ENCODE results near the gene PAK1. TPM values are rescaled to one million over a fixed set of nuclear protein-coding genes. Genes with fewer than 3 reads are reported as not detected.
A peak's percentile ranks its signal among the peaks of the same experiment; 100 is the strongest.

The PAK1 gene
- polyA plus RNA-seq, 1 donor (not counting 4 experiments of a cell fraction or from before 2014, with no cell fraction given), result 78.2 TPM

GRCh38 chr11:77402218-77402556, 71.7 kb downstream of the PAK1 start:
- FAIRE-seq (no peak), DNase-seq (ENCODE audit: low read depth, low spot score) (no peak)
- H3K4me2 ChIP-seq (ENCODE audit: control insufficient read depth, extremely low read depth, insufficient read depth, low read depth, low read length), result peak overlapping the region; percentile 34
- H3K36me3 ChIP-seq (ENCODE audit: control insufficient read depth in 2 of 2, extremely low read depth in 1 of 2, insufficient read depth in 2 of 2, low read length in 2 of 2), result peaks cover 0 to 2% of the 10 kb centered on the region in 2 experiments
- H3K9me1 ChIP-seq (ENCODE audit: control insufficient read depth, extremely low read depth, insufficient read depth, low read length), result no peaks in the 10 kb centered on the region
- H3K9me3 ChIP-seq (ENCODE audit: control insufficient read depth, low read depth, low read length), result no peaks in the 10 kb centered on the region
- dilution Hi-C loops (cut with MboI; ENCODE audit: extremely low pct_ligation_motif_present, low sequenced_read_pairs), result no loop called here
- peaks cover 64% of the 10 kb centered on the region for H3K79me2 ChIP-seq (ENCODE audit: control insufficient read depth, insufficient read depth, low read length)
- H3K27me3 ChIP-seq (ENCODE audit: control insufficient read depth, extremely low read depth, insufficient read depth, low read length), result no peaks in the 10 kb centered on the region
- TF ChIP-seq EZH2 (IDR thresholded peaks at IDR 0.05; ENCODE audit: low read length) (no peak), CTCF (optimal IDR thresholded peaks at IDR 0.05 in 1 of 3, IDR thresholded peaks at IDR 0.05 in 1 of 3, conservative IDR thresholded peaks at IDR 0.05 in 1 of 3; ENCODE audit: extremely low read depth in 1 of 3, insufficient read depth in 2 of 3, low read length in 3 of 3) (no peak)
- peak overlapping the region; percentile 7 for H3K27ac ChIP-seq (ENCODE audit: control insufficient read depth, insufficient read depth, low read length)
- no peak overlapping the region for H3K9ac ChIP-seq (ENCODE audit: control insufficient read depth, extremely low read depth, insufficient read depth, low read length)
- H3K4me1 ChIP-seq (ENCODE audit: control insufficient read depth, extremely low read depth, insufficient read depth, low read length), result peaks cover 35% of the 10 kb centered on the region
- H2AFZ ChIP-seq (ENCODE audit: control insufficient read depth, low read length), result no peak overlapping the region
- H3K4me3 ChIP-seq (ENCODE audit: control insufficient read depth in 2 of 3, extremely low read depth in 1 of 3, insufficient read depth in 2 of 3, low read depth in 1 of 3, low read length in 3 of 3), result no peak overlapping the region
- H4K20me1 ChIP-seq (ENCODE audit: control insufficient read depth, extremely low read depth, insufficient read depth, low read length), result no peaks in the 10 kb centered on the region

GRCh38 chr11:77401486-77402217, 72.2 kb downstream of the PAK1 start:
- no peak for DNase-seq (ENCODE audit: low read depth, low spot score)
- H3K9me1 ChIP-seq (ENCODE audit: control insufficient read depth, extremely low read depth, insufficient read depth, low read length), result no peaks in the 10 kb centered on the region
- dilution Hi-C loops (cut with MboI; ENCODE audit: extremely low pct_ligation_motif_present, low sequenced_read_pairs), result no loop called here
- no peaks in the 10 kb centered on the region for H3K9me3 ChIP-seq (ENCODE audit: control insufficient read depth, low read depth, low read length)
- H3K9ac ChIP-seq (ENCODE audit: control insufficient read depth, extremely low read depth, insufficient read depth, low read length), result no peak overlapping the region
- H3K79me2 ChIP-seq (ENCODE audit: control insufficient read depth, insufficient read depth, low read length), result peaks cover 65% of the 10 kb centered on the region
- H3K4me1 ChIP-seq (ENCODE audit: control insufficient read depth, extremely low read depth, insufficient read depth, low read length), result peaks cover 30% of the 10 kb centered on the region
- no peak for FAIRE-seq
- no peaks in the 10 kb centered on the region for H4K20me1 ChIP-seq (ENCODE audit: control insufficient read depth, extremely low read depth, insufficient read depth, low read length)
- H3K27me3 ChIP-seq (ENCODE audit: control insufficient read depth, extremely low read depth, insufficient read depth, low read length), result no peaks in the 10 kb centered on the region
- no peak for TF ChIP-seq CTCF (optimal IDR thresholded peaks at IDR 0.05 in 1 of 3, IDR thresholded peaks at IDR 0.05 in 1 of 3, conservative IDR thresholded peaks at IDR 0.05 in 1 of 3; ENCODE audit: extremely low read depth in 1 of 3, insufficient read depth in 2 of 3, low read length in 3 of 3)
- no peak for TF ChIP-seq EZH2 (IDR thresholded peaks at IDR 0.05; ENCODE audit: low read length)
- H3K4me3 ChIP-seq (ENCODE audit: control insufficient read depth in 2 of 3, extremely low read depth in 1 of 3, insufficient read depth in 2 of 3, low read depth in 1 of 3, low read length in 3 of 3), result no peak overlapping the region
- H2AFZ ChIP-seq (ENCODE audit: control insufficient read depth, low read length), result no peak overlapping the region
- peak overlapping the region; percentile 8 for H3K27ac ChIP-seq (ENCODE audit: control insufficient read depth, insufficient read depth, low read length)
- H3K4me2 ChIP-seq (ENCODE audit: control insufficient read depth, extremely low read depth, insufficient read depth, low read depth, low read length), result peak overlapping the region; percentile 39
- peaks cover 0 to 2% of the 10 kb centered on the region in 2 experiments for H3K36me3 ChIP-seq (ENCODE audit: control insufficient read depth in 2 of 2, extremely low read depth in 1 of 2, insufficient read depth in 2 of 2, low read length in 2 of 2)
